HK-2 (cell line): ENCODE results near the gene AHRR.
"Not testable (repeated sequence)": the region's sequence is repeated elsewhere in the genome, so short reads cannot be mapped to it uniquely, and the experiment has no call there.

Experiments used
- DNase-seq: peaks from one replicate; pipeline ENCODE4 v3.0.0-alpha.2; 2018; ENCODE audit not compliant: unreplicated experiment

The AHRR gene

GRCh38 chr5:321230-321725, at the start of gene AHRR:
AHRR (plus strand) TSS chr5:321714; CDS start chr5:343903, 22,189 bp downstream.
- DNase-seq, result peak; percentile 60

GRCh38 chr5:271828-272167, 49.7 kb upstream of the AHRR start:
- DNase-seq, result not testable (repeated sequence)

- DNase-seq, result not testable (repeated sequence)
These were observed 48.4 kb upstream of the AHRR start for GRCh38 chr5:273091-273490.

GRCh38 chr5:273491-273890, 48.0 kb upstream of the AHRR start:
- not testable (repeated sequence) for DNase-seq

GRCh38 chr5:274346-274745, 47.2 kb upstream of the AHRR start:
- DNase-seq, result not testable (repeated sequence)

- DNase-seq, result no peak
These were observed 42.9 kb upstream of the AHRR start for GRCh38 chr5:278646-279045.

GRCh38 chr5:279051-279665, 42.4 kb upstream of the AHRR start:
- not testable (repeated sequence) for DNase-seq

GRCh38 chr5:285991-286557, 35.4 kb upstream of the AHRR start:
- no peak for DNase-seq

- DNase-seq, result not testable (repeated sequence)
These were observed 31.3 kb upstream of the AHRR start for GRCh38 chr5:290200-290599.

- not testable (repeated sequence) for DNase-seq
These were observed 30.2 kb upstream of the AHRR start for GRCh38 chr5:291345-291744.

GRCh38 chr5:294788-295187, 26.7 kb upstream of the AHRR start:
- DNase-seq, result not testable (repeated sequence)

GRCh38 chr5:296207-296606, 25.3 kb upstream of the AHRR start:
- not testable (repeated sequence) for DNase-seq

GRCh38 chr5:296954-297353, 24.6 kb upstream of the AHRR start:
- not testable (repeated sequence) for DNase-seq

GRCh38 chr5:297448-297847, 24.1 kb upstream of the AHRR start:
- not testable (repeated sequence) for DNase-seq

- not testable (repeated sequence) for DNase-seq
These were observed 23.4 kb upstream of the AHRR start for GRCh38 chr5:297991-298736.

- no peak for DNase-seq
These were observed 22.8 kb upstream of the AHRR start for GRCh38 chr5:298737-299125.

- not testable (repeated sequence) for DNase-seq
These were observed 21.6 kb upstream of the AHRR start for GRCh38 chr5:299921-300320.

- DNase-seq, result not testable (repeated sequence)
These were observed 20.7 kb upstream of the AHRR start for GRCh38 chr5:300691-301435.

GRCh38 chr5:302416-302815, 19.1 kb upstream of the AHRR start:
- DNase-seq, result not testable (repeated sequence)

GRCh38 chr5:302966-303365, 18.5 kb upstream of the AHRR start:
- DNase-seq, result no peak

GRCh38 chr5:303741-304140, 17.8 kb upstream of the AHRR start:
- not testable (repeated sequence) for DNase-seq

- DNase-seq, result no peak
These were observed 16.5 kb upstream of the AHRR start for GRCh38 chr5:305050-305449.
